Pancreas (tissue), 10 donors: ENCODE measurements around the gene GNG2. TPM values are rescaled to one million over a fixed set of nuclear protein-coding genes. Genes with fewer than 3 reads are reported as not detected.

ENCODE experiments used
- ATAC-seq, 4 donors: fragments of 200-7000 bp; cut with Tn5 transposase; one replicate each; pipeline versions ENCODE4 v1.8.0 to v1.9.1; 2020; ENCODE audit warnings: mild to moderate bottlenecking in 4 of 4, moderate library complexity in 4 of 4
- DNase-seq, 6 donors: peaks; one replicate each; pipeline ENCODE4 v3.0.0-alpha.2; 2020
- FAIRE-seq: peaks from 2 replicates; lab custom pipeline; 2012; peaks lifted over from hg19 to GRCh38; lab: Jason Lieb, UNC
- H3K27ac ChIP-seq, 4 donors: fragments of 200-600 bp; sonication (generic); 1 replicate in 3 of 4; 2 replicates in 1 of 4; pipeline versions ENCODE4 v1.5.0 to v1.8.0; 2020
- H3K27me3 ChIP-seq, 4 donors: fragments of 200-600 bp; one replicate each; pipeline ENCODE4 v1.8.0; 2021
- H3K36me3 ChIP-seq, 3 donors: fragments of 200-600 bp; sonication (generic) in 1 of 3; one replicate each; pipeline versions ENCODE4 v1.5.0 to v1.8.0; 2020 to 2021
- H3K4me1 ChIP-seq, 3 donors: fragments of 200-600 bp; one replicate each; pipeline ENCODE4 v1.8.0; 2021
- H3K4me3 ChIP-seq, 4 donors: fragments of 200-600 bp; sonication (generic) in 2 of 4; one replicate each; pipeline versions ENCODE4 v1.5.0 to v1.8.0; 2020 to 2021
- H3K9me3 ChIP-seq, 4 donors: fragments of 200-600 bp; one replicate each; pipeline ENCODE4 v1.8.0; 2021
- CTCF ChIP-seq, 4 donors: fragments of 200-600 bp; sonication (generic) in 3 of 4; IDR thresholded peaks; one replicate each; pipeline versions ENCODE4 v1.5.0 to v1.8.0; 2021; ENCODE audit warnings: antibody characterized with exemption in 4 of 4
- WGBS, 2 donors: extraction: QIAGEN DNeasy Blood & Tissue Kit; methylation state at CpG; one replicate each; pipeline ENCODE4 v1.1.7; 2013; 5-methylcytosine and 5-hydroxymethylcytosine counted together
- intact Hi-C, 3 donors: fragments of 100-400 bp; cut with DNase I; formaldehyde crosslinking; loops; one replicate each; pipeline versions ENCODE4 v1.11.1 to v1.14.2; 2022
- polyA plus RNA-seq, 2 donors: library from polyadenylated mRNA; stranded (reverse); fragments of 200-250 nt; gene quantifications; one replicate each; pipeline ENCODE4 v1.2.3, GENCODE V29; 2013
- total RNA-seq, 6 donors: library from RNA; stranded (reverse); fragmentation: NEBNext Ultra II Directional in 4 of 6; extraction: Animal tissue kit (Norgen Biotek cat#: 25700) in 4 of 6; gene quantifications; one replicate each; pipeline versions ENCODE4 v1.2.1 to v1.2.4, GENCODE V29; 2021 to 2023
- donor health status: healthy with polysubstance abuse.
- donor health status: DM: no; HTN: no; CAD: no; lungs with moderate emphysema.
- donor health status: DM: no; HTN: no; CAD: no.
- donor health status: control.
- donor health status: control.
- donor health status: Bipolar disorder and iron deficiency.
- donor health status: DM: yes; HTN: yes; CAD: no.
- donor health status: DM: no; HTN: no; CAD: no.
- donor health status: DM: no; HTN: no; CAD: no.
- donor health status: DM: yes; HTN: yes; CAD: no.

GNG2 gene
- total and polyA plus RNA-seq, 8 donors: 1.7 to 23.0 (median 7.0) TPM

DNA sequence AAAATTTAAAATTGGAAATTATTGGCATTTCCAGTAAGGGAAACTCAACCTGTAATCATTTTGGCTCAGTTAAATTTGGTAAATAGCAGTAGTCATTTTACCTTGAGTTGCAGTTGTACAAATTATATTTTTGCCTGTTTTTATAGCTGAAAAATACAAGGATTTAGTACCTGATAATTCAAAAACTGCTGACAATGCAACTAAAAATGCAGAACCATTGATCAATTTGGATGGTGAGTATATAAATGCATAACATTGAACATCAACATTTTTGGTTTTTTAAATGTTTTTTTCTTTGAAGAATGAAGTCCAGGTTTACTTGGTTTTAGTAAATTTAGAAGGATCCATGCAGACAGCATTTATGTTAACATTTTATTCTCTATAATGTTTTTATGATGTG lies 137.9 kb downstream of the GNG2 start:
- no peaks in the 10 kb centered on the region for H3K27me3 ChIP-seq
- FAIRE-seq (no peak), DNase-seq (no peak), ATAC-seq (no peak)
- no peak for TF ChIP-seq CTCF (IDR thresholded peaks at IDR 0.05)
- peaks cover 0 to 18% (median 10%) of the 10 kb centered on the region in 3 donors for H3K36me3 ChIP-seq
- H3K9me3 ChIP-seq: no peaks in the 10 kb centered on the region
- intact Hi-C loops: loop anchor here in 1 of 3 donors (5.0 kb wide), 1 partner anchor 134 kb away; no protein-coding TSS in a partner anchor
- peaks cover 0 to 13% (median 2%) of the 10 kb centered on the region in 3 donors for H3K4me1 ChIP-seq
- no peak overlapping the region for H3K27ac ChIP-seq
- no peak overlapping the region for H3K4me3 ChIP-seq

DNA sequence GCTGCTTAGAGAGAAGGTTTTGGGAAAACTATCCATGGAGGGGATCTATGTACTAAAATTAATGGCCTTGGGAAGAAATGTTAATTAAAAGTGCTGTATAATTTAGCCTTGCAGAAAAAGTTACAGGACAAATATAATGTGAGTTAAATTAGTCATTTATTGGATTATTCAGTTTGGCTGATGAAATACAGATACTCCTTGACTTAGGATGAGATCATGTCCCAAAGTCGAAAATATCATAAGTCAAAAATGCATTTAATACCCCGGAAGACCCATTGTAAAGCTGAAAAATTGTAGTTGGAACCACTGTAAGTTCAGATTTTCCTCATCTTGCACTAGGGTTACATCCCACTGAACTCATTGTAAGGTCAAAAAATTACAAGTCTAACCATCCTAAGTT lies 138.7 kb downstream of the GNG2 start:
- WGBS, 2 donors: 60 to 75% methylated on average over 2 of the region's 2 CpGs
- H3K36me3 ChIP-seq: peaks cover 0 to 20% (median 7%) of the 10 kb centered on the region in 3 donors
- H3K4me3 ChIP-seq: no peak overlapping the region
- ATAC-seq (no peak), FAIRE-seq (no peak), DNase-seq (no peak)
- H3K9me3 ChIP-seq: no peaks in the 10 kb centered on the region
- no peak overlapping the region for H3K27ac ChIP-seq
- H3K4me1 ChIP-seq: peaks cover 4 to 20% (median 9%) of the 10 kb centered on the region in 3 donors
- intact Hi-C loops: loop anchor here in 1 of 3 donors (5.0 kb wide), 1 partner anchor 133 kb away; no protein-coding TSS in a partner anchor
- no peak for TF ChIP-seq CTCF (IDR thresholded peaks at IDR 0.05)
- H3K27me3 ChIP-seq: no peaks in the 10 kb centered on the region

GRCh38 chr14:52000019-52000582 lies 139.7 kb downstream of the GNG2 start:
- no peak overlapping the region for H3K27ac ChIP-seq
- intact Hi-C loops: no loop called here
- DNase-seq (no peak), FAIRE-seq (no peak), ATAC-seq (no peak)
- H3K36me3 ChIP-seq: peaks cover 0 to 30% (median 12%) of the 10 kb centered on the region in 3 donors
- H3K27me3 ChIP-seq: no peaks in the 10 kb centered on the region
- TF ChIP-seq CTCF (IDR thresholded peaks at IDR 0.05): no peak
- no peak overlapping the region for H3K4me3 ChIP-seq
- H3K4me1 ChIP-seq: peaks cover 4 to 21% (median 9%) of the 10 kb centered on the region in 3 donors
- 83 to 84% methylated on average over 3 of the region's 3 CpGs for WGBS, 2 donors
- no peaks in the 10 kb centered on the region for H3K9me3 ChIP-seq

DNA sequence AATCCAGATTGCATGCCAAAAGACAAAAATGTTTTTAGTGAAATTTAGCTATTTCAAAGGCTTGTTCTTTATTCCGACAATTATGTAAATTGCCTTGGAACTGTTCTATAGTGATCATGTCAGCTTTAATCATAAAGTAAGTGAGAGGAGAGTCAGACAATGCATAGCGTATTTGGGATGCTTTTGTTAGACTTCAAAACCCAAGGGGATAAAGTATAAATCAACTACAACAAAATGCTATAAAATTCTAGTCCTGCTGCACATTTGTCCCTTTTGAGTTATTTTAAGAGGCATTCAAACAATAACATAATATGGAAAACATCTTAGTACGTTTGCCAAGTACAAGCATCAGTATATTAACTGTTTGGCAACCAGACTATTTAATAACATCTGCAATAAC lies 140.3 kb downstream of the GNG2 start:
- 79 to 85% methylated on average over 3 of the region's 3 CpGs for WGBS, 2 donors
- DNase-seq (no peak), ATAC-seq (no peak), FAIRE-seq (no peak)
- Histone ChIP-seq H3K4me3 (no peak overlapping the region), H3K9me3 (no peaks in the 10 kb centered on the region), H3K27me3 (no peaks in the 10 kb centered on the region), H3K27ac (no peak overlapping the region), H3K36me3 (peaks cover 0 to 36% (median 12%) of the 10 kb centered on the region in 3 donors), H3K4me1 (peaks cover 4 to 19% (median 9%) of the 10 kb centered on the region in 3 donors)
- intact Hi-C loops: no loop called here
- no peak for TF ChIP-seq CTCF (IDR thresholded peaks at IDR 0.05)

DNA sequence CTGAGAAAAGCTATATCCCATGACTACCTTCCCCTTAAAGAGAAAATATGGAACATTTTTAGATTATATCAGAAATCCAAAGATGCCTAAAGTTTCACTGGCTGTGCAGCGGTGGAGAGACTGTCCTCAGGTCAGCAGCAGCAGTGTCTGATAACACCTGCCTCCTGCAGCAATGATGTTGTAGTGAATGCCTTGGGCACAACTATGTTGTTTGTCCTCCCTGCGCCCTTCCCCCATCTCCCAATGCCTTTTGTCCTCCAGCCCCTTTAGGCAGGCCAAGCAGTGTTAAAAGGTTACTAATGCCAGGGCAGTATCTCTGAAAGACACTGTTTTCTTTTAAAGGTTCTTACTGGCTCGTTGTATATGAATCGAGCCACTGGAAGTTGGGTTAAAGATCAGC lies 142.1 kb downstream of the GNG2 start:
- TF ChIP-seq CTCF (IDR thresholded peaks at IDR 0.05): no peak
- no peak for ATAC-seq
- 78 to 81% methylated on average over 4 of the region's 4 CpGs for WGBS, 2 donors
- Histone ChIP-seq H3K9me3 (no peaks in the 10 kb centered on the region), H3K27me3 (no peaks in the 10 kb centered on the region), H3K27ac (no peak overlapping the region), H3K4me1 (peaks cover 4 to 16% (median 9%) of the 10 kb centered on the region in 3 donors), H3K36me3 (peaks cover 0 to 40% (median 12%) of the 10 kb centered on the region in 3 donors), H3K4me3 (no peak overlapping the region)
- no peak for DNase-seq
- no peak for FAIRE-seq
- intact Hi-C loops: no loop called here
